Esophagus muscularis mucosa (tissue), 4 donors: Measurements from ENCODE around the gene CDKL5. TPM values are rescaled to one million over a fixed set of nuclear protein-coding genes. Genes with fewer than 3 reads are reported as not detected.

Source experiments
- DNase-seq: peaks from one replicate; pipeline ENCODE4 v3.0.0-alpha.2; 2017; ENCODE audit errors: extremely low spot score
- H3K27ac ChIP-seq, 4 donors: fragments of 200-600 bp; sonication (generic); replicated peaks in 1 of 4; 1 replicate in 3 of 4; 2 replicates in 1 of 4; pipeline ENCODE4 v1.5.1; 2016 to 2019; ENCODE audit warnings: mild to moderate bottlenecking in 1 of 4
- H3K27me3 ChIP-seq, 4 donors: fragments of 200-600 bp; sonication (generic); one replicate each; pipeline versions ENCODE4 v1.5.1 to v1.6.0; 2016 to 2019
- H3K36me3 ChIP-seq, 4 donors: fragments of 200-600 bp; sonication (generic); one replicate each; pipeline ENCODE4 v1.5.1; 2016 to 2019
- H3K4me1 ChIP-seq, 4 donors: fragments of 200-600 bp; sonication (generic); one replicate each; pipeline ENCODE4 v1.5.1; 2016 to 2019
- H3K4me3 ChIP-seq, 4 donors: fragments of 200-600 bp; sonication (generic); 1 replicate in 2 of 4; 2 replicates in 2 of 4; pipeline ENCODE4 v1.5.1; 2016 to 2019; ENCODE audit warnings: mild to moderate bottlenecking in 4 of 4, moderate library complexity in 1 of 4
- H3K9me3 ChIP-seq, 4 donors: fragments of 200-600 bp; sonication (generic); 1 replicate in 3 of 4; 2 replicates in 1 of 4; pipeline ENCODE4 v1.5.1; 2016 to 2019
- CTCF ChIP-seq, 3 experiments: fragments of 200-600 bp in 2 of 3; fragments of 450-650 bp in 1 of 3; sonication (generic) in 2 of 3; IDR thresholded peaks; one replicate each; pipeline ENCODE4 v1.5.1; 2017 to 2019; ENCODE audit warnings: antibody characterized with exemption in 3 of 3, mild to moderate bottlenecking in 2 of 3, moderate library complexity in 1 of 3
- EP300 ChIP-seq: sonication (generic); formaldehyde crosslinking; IDR thresholded peaks from one replicate; pipeline ENCODE4 v1.6.1; 2017; ENCODE audit warnings: antibody characterized with exemption
- POLR2A ChIP-seq: fragments of 450-650 bp; IDR thresholded peaks from one replicate; pipeline ENCODE4 v1.6.1; 2017; ENCODE audit warnings: antibody characterized with exemption, moderate library complexity, mild to moderate bottlenecking, low read depth
- POLR2AphosphoS5 ChIP-seq, 2 donors: sonication (generic); formaldehyde crosslinking; IDR thresholded peaks; one replicate each; pipeline ENCODE4 v1.6.1; 2017; ENCODE audit warnings: antibody characterized with exemption in 2 of 2
- WGBS: methylation state at CpG from one replicate; pipeline ENCODE4 v1.1.5; 2018; 5-methylcytosine and 5-hydroxymethylcytosine counted together
- intact Hi-C: fragments of 100-400 bp; cut with DNase I; formaldehyde crosslinking; loops from one replicate; pipeline ENCODE4 v1.15.1; 2023
- total RNA-seq, 4 donors: library from RNA; depleted of rRNA; stranded (reverse); fragments of >200 nt; gene quantifications; one replicate each; pipeline versions ENCODE4 v1.1.0 to v1.2.1, GENCODE V29; 2016

CDKL5 gene
- total RNA-seq, 4 donors from 2014 or later: 3.7 to 6.5 (median 4.6) TPM

GRCh38 chrX:18422325-18422724 lies 3.1 kb upstream of the CDKL5 start:
- intact Hi-C loops: loop anchor here (10.0 kb wide), 2 partner anchors 252 to 472 kb away; partner anchors contain the start of gene RS1
- no peak for DNase-seq
- H3K9me3 ChIP-seq: no peaks in the 10 kb centered on the region
- H3K4me3 ChIP-seq: no peak overlapping the region
- no peak for TF ChIP-seq POLR2A
- no peak for TF ChIP-seq POLR2AphosphoS5 (IDR thresholded peaks at IDR 0.05)
- no peak for TF ChIP-seq EP300
- no peak for TF ChIP-seq CTCF (IDR thresholded peaks at IDR 0.05)
- no peak overlapping the region for H3K27ac ChIP-seq
- H3K36me3 ChIP-seq: no peaks in the 10 kb centered on the region
- H3K4me1 ChIP-seq: peaks cover 0 to 19% (median 8%) of the 10 kb centered on the region in 4 donors
- H3K27me3 ChIP-seq: peaks cover 0 to 3% (median 0%) of the 10 kb centered on the region in 4 donors
- 76% methylated on average over 5 of the region's 5 CpGs for WGBS

- WGBS: 75% methylated on average over 4 of the region's 4 CpGs
- Histone ChIP-seq H3K4me1 (peaks cover 0 to 19% (median 9%) of the 10 kb centered on the region in 4 donors), H3K36me3 (no peaks in the 10 kb centered on the region), H3K27ac (no peak overlapping the region), H3K27me3 (peaks cover 0 to 3% (median 0%) of the 10 kb centered on the region in 4 donors), H3K9me3 (no peaks in the 10 kb centered on the region), H3K4me3 (no peak overlapping the region)
- TF ChIP-seq CTCF (IDR thresholded peaks at IDR 0.05) (no peak), POLR2A (no peak), EP300 (no peak)
- DNase-seq: no peak
- intact Hi-C loops: loop anchor here (10.0 kb wide), 2 partner anchors 252 to 472 kb away; partner anchors contain the start of gene RS1
Observed at GRCh38 chrX:18422886-18423285, 2.5 kb upstream of the CDKL5 start.

DNA sequence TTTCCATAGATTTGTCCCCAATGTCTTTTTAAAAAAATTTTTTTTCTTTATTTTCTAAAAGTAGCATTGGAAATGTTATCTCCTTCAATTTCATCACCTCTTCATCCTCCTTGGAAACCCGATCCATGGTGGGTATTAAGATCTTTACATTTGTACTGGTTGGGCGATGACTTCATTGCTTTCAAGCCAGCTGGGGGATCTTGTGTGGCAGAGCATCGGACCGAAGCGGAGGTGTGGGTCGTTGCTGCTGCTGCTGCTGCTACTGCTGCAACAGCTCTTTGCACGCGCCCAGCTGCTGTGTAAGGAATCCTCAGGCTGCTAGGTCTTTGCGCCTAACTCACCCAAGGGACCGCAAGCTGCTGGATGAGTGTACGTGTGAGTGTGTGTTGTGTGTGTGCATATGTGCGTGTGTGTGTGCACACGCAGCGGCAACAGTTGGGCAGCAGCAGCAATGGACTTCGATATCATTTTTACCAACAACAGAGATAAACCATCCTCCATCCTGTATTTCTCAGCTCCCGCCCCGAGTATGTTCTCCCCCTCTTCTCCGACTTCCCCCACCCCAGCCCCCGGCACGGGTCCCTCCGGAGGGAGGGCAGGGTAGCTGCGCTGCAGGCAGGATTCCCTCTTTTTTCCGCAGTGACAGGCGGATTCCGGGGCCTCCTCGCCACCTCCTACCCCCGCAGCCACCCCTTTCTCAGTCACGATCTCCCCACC lies 768 bp upstream of the CDKL5 start:
- H3K36me3 ChIP-seq: no peaks in the 10 kb centered on the region
- peaks cover 0 to 3% (median 0%) of the 10 kb centered on the region in 4 donors for H3K27me3 ChIP-seq
- DNase-seq: no peak
- peaks cover 0 to 19% (median 9%) of the 10 kb centered on the region in 4 donors for H3K4me1 ChIP-seq
- H3K27ac ChIP-seq: peak overlapping the region; percentile 67 to 80 (median 76)
- intact Hi-C loops: loop anchor here (10.0 kb wide), 2 partner anchors 250 to 470 kb away; partner anchors contain the start of gene RS1
- peak overlapping the region; percentile 72 to 80 (median 74) for H3K4me3 ChIP-seq
- WGBS: 19% methylated on average over 28 of the region's 28 CpGs
- H3K9me3 ChIP-seq: no peaks in the 10 kb centered on the region
- TF ChIP-seq CTCF (IDR thresholded peaks at IDR 0.05): no peak
- TF ChIP-seq POLR2A: no peak
- TF ChIP-seq POLR2AphosphoS5 (IDR thresholded peaks at IDR 0.05): no peak
- no peak for TF ChIP-seq EP300

GRCh38 chrX:18426004-18426320 lies 554 bp downstream of the CDKL5 start:
- peaks cover 0 to 3% (median 0%) of the 10 kb centered on the region in 4 donors for H3K27me3 ChIP-seq
- peaks cover 0 to 19% (median 9%) of the 10 kb centered on the region in 4 donors for H3K4me1 ChIP-seq
- no peaks in the 10 kb centered on the region for H3K9me3 ChIP-seq
- 10% methylated on average over 10 of the region's 40 CpGs for WGBS
- no peaks in the 10 kb centered on the region for H3K36me3 ChIP-seq
- DNase-seq: no peak
- peak overlapping the region; percentile 76 to 82 (median 80) for H3K27ac ChIP-seq
- intact Hi-C loops: loop anchor here (10.0 kb wide), 2 partner anchors 249 to 469 kb away; partner anchors contain the start of gene RS1
- H3K4me3 ChIP-seq: peak overlapping the region; percentile 72 to 80 (median 74)
- TF ChIP-seq POLR2A: no peak
- no peak for TF ChIP-seq CTCF (IDR thresholded peaks at IDR 0.05)
- no peak for TF ChIP-seq POLR2AphosphoS5 (IDR thresholded peaks at IDR 0.05)
- TF ChIP-seq EP300: no peak
